ENCODE data around the gene KCNQ4.
A peak's percentile ranks its signal among the peaks of the same experiment; 100 is the strongest.

Gene KCNQ4

DNA sequence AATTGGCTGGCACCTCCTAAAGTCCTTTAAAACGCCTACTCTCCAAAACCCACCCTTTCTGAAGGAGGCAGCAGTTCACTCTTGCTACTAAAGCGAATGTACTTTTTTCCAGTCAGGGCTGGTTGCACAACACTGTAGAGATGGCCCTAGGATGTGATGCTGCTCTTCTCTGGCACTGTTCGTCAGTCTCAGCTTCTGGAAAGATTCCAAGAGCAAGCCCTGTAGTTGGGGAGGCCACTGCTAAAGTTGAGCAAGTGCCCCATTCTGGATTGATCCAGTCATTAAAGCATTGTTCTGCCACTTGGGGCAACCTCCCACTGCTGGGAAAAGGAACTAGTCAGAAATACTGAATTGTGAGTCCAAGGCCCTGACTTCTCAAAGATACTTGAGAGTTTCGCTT, 28.5 kb upstream of the KCNQ4 start:
- no peak for DNase-seq (ENCODE audit: low spot score)

- DNase-seq (ENCODE audit: low spot score) = no peak
Observed at GRCh38 chr1:40756523-40756922, 27.1 kb upstream of the KCNQ4 start.

DNA sequence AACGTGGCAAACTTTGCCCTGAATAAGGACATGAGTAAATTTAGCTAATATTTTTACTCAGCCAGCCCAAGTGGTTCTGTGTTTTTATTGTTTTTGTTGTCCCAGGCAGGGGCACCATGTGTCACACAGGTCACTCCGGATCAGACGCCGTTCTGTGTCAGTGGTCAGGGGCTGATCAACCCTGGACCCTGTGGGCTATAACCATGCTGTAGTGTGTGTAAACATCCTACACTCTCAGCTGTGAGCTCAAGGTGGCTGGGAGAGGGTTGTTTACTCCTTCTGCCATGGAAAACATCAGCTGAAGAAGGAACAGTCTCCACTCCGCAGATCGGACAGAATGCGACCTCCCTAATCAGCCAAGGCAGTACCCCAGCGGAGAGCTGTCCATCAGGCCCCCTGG, 26.5 kb upstream of the KCNQ4 start:
- no peak for DNase-seq (ENCODE audit: low spot score)

- no peak for DNase-seq (ENCODE audit: low spot score)
Observed at GRCh38 chr1:40758004-40758403, 25.6 kb upstream of the KCNQ4 start.

- no peak for DNase-seq (ENCODE audit: low spot score)
Observed at GRCh38 chr1:40758578-40759343, 24.8 kb upstream of the KCNQ4 start.

- DNase-seq (ENCODE audit: low spot score) = no peak
Observed at GRCh38 chr1:40760984-40761383, 22.6 kb upstream of the KCNQ4 start.

DNA sequence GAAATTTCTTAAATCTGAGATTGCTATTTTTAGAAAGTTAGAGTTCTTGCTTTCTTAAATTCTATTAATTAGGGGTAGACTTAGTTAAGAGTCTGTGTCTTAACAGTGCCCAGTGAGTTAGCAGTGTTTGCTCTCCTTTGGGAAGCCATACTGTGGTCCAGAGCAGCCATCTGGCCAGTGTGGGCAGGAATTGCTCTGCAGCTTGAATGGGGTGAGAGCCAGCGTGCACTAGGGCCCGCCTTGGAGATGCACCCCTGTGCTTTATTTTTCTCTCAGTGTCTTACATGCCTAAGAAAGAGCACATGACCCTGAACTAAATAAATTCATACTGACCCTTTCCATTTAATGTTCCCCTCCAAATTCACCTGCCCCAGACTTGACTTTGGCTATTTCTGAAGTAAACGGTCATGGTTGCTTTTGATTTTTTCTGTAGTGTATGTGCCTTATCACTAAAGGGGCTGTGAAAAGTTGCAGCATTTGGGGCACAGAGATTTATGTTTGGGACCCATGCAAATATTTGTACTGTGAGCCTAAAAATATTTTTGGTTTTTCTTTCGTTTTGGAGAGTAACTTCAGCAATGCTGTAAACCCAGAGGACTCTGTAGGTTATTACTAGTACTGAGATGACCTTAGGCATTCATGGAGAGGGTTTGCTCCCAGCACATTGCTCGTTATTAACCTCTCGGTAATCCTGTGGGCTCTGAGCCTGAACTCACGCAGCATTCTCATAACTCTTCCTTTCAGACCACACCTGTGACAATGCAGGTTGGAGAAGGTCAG, 21.3 kb upstream of the KCNQ4 start:
- DNase-seq (ENCODE audit: low spot score) = no peak

GRCh38 chr1:40763742-40764532, 19.6 kb upstream of the KCNQ4 start:
- DNase-seq (ENCODE audit: low spot score) = peak; percentile 28

DNA sequence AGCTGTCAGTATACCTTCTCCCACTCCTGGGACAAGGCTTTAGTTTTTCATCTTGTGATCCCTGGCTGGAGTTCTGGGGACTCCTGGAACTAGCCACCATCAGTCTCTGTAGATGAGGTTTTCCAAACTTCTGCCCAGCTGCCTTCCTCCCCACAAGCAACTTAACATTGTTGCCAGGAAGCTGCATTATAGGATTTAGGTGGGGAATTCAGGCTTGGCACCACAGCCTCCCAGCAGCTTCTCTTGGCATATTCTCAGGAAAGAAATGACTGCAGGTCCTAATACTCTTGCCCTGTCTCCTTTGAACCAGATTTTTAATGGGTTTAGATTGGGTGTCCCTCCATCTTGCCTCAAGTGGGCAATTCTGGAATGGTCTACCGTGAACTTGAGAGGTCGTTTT, 18.6 kb upstream of the KCNQ4 start:
- DNase-seq (ENCODE audit: low spot score) = no peak

DNA sequence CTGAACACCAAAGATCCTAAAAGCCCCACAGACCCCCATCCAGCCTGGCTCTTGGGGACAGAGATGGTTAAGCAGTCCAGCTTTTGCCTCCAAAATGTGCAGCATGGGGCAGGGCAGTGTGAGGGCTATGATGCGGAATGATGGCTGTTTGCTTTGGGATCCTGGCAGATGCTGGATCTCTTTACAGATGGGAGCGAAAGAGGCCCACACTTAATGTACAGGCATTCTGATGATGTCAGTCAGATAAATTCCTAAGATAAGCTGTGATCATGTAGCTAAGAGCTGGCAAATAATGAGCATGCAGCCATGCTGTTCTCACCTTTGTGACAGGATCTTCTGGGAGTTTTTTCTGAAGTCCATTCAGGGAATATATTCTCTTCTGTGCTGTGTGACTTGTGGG, 17.6 kb upstream of the KCNQ4 start:
- DNase-seq (ENCODE audit: low spot score) = no peak

DNA sequence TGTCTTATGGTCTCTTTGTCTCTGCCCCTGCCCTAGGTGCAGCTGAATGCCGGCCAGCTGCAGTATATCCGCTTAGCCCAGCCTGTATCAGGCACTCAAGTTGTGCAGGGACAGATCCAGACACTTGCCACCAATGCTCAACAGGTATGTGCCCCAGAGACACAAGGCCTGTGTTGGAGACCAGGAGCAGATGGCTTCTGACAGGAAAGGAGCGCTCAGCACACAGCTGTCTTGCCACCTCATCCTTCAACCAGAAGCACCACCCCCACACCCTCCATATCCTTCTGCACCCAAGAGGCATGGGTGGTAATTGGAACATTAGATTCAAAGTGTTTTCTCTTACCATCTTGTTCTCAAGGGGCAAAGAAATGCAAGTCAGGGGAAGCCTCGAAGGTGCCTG, 17.0 kb upstream of the KCNQ4 start:
- DNase-seq (ENCODE audit: low spot score) = no peak

GRCh38 chr1:40768146-40768990, 15.2 kb upstream of the KCNQ4 start:
- DNase-seq (ENCODE audit: low spot score) = peak; percentile 76

GRCh38 chr1:40769815-40770214, 13.8 kb upstream of the KCNQ4 start:
- no peak for DNase-seq (ENCODE audit: low spot score)

DNA sequence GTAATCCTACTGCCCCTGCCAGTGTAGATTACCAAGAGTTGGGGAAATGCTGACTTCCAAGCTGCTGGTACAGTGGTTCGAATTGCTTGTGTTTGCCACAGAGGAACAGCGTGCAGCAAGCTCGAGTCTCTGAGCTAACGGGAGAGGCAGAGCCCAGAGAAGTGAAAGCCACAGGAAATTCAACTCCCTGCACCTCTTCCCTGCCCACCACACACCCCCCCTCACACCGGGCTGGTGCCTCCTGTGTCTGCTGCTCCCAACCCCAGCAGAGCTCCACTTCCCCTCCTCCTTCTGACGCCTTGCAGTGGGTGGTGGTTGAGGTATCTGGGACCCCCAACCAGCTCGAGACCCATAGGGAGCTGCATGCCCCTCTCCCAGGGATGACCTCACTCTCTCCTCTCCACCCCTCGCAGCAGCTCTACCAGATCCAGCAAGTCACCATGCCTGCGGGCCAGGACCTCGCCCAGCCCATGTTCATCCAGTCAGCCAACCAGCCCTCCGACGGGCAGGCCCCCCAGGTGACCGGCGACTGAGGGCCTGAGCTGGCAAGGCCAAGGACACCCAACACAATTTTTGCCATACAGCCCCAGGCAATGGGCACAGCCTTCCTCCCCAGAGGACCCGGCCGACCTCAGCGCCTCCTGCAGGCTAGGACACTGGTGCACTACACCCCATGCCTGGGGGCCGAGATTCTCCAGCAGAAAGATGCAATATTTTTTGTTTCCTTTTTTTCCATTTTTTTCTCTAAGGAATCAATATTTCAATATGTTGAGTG, 13.1 kb upstream of the KCNQ4 start:
- DNase-seq (ENCODE audit: low spot score) = no peak

- DNase-seq (ENCODE audit: low spot score) = no peak
Observed at GRCh38 chr1:40772146-40772955, 11.2 kb upstream of the KCNQ4 start.

DNA sequence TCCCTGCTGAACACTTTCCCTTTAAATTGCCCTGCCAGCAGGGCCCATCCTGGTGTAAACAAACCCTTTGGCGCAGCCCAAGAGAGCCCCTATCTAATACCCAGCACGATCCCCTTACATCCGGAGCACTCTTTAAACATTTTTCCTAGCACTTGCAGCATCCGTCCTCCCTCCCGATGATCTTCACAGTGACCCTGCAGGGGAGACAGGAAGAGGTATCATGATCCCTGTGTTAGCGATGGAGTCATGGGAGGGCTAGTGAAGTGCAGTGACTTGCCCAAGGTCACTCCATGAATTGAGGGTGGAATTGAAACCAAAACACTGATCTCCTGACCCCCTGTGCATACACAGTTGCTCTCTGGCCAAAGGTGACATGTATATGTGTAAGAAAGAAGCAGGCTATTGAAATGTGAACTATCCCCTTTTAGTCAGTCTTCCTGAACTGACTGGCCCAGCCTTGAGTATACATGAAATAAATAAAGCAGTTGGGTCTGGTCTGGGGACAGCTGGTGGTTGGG, 9.8 kb upstream of the KCNQ4 start:
- DNase-seq (ENCODE audit: low spot score) = no peak

DNA sequence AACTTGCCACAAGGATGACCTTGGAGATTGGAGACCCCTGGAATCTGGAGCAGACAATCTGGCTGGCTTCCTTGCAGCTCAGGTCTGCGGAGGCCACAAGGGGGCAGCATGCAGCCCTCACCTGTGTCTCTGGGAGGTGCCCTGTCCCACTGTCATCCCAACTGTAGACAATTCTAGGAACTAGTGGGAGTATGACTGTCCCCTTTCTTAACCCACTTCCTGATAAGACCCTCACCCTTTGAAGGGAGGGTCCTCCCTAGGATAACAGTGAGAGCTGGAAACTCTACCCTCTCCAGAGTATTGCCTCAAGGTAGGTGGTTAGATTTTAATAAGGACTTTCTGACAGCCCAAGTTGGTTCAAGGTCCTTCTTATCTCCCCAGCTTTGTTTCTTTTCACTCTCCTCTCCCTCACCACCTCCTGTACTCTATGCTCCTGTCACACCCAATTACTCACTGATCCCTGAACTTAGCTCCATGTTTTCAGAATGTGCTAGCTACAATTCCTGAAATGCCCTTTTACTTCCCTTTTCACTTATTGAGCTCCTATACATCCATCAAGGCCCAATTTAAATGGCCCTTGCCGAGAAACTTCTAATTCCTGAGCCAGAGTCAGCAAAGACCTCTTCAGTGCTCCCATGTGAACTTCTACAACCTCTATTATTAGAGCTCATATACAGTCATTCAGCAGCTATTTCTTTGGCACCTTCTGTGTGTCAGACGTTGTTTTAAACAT, 9.2 kb upstream of the KCNQ4 start:
- no peak for DNase-seq (ENCODE audit: low spot score)

DNA sequence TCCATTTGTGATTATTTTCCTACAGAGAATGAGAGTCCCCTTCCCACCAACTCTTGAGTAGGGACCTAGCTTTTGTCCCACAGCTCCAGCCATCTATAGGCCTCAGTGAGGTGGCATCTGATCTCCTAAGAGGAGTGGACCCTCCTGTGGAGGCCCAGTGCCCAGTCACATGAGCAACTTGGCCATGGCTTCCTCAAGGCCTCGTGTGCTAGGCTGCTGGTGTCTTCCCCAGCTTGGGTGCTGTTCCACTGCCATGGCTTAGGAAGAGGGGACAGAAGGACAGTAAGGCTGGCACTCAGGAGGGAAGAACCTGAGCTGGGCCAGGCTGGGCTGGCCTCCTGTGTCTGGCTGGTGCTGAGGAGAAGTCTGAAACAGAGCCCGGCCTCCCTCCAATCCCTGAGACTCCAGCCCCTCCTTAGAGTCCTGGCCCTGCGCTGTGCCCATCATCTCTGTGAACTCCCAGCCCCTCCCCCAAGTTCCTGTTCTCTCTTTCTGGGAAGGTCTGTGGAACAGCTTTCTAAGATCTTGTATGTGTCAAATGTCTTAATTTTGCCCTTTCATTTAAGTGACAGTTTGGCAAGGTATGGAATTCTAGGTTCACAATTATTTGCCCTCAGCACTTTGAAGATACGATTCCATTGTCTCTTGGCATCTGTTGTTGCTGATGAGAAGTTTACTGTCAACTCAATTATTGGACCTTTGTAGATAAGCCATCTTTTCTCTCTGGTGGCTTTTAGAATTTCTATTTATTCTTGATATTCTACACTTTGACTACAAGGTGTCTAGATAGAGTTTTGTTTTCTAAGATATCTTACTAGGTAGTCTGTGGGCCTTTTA, 7.1 kb upstream of the KCNQ4 start:
- no peak for DNase-seq (ENCODE audit: low spot score)
